ENCODE measurements around the gene NPC2. TPM values are rescaled to one million over a fixed set of nuclear protein-coding genes. Genes with fewer than 3 reads are reported as not detected.

Gene NPC2
- total RNA-seq, 4 donors from 2014 or later, result 88.3 to 393 (median 147) TPM

GRCh38 chr14:74507840-74508239, 14.7 kb upstream of the NPC2 start:
- Histone ChIP-seq H3K4me1 (no peaks in the 10 kb centered on the region), H3K27ac (no peak overlapping the region), H3K4me3 (no peak overlapping the region), H3K27me3 (no peaks in the 10 kb centered on the region), H3K9me3 (no peaks in the 10 kb centered on the region), H3K36me3 (no peaks in the 10 kb centered on the region)
- TF ChIP-seq EP300 (IDR thresholded peaks at IDR 0.05; ENCODE audit: low read depth) (no peak), POLR2AphosphoS5 (IDR thresholded peaks at IDR 0.05) (no peak), CTCF (IDR thresholded peaks at IDR 0.05) (no peak), POLR2A (IDR thresholded peaks at IDR 0.05) (no peak)
- no peak for DNase-seq
- 56% methylated on average over 5 of the region's 5 CpGs; no CpG with 5 or more reads in 1 of the 2 donors for WGBS, 2 donors (ENCODE audit: low coverage in 1 of 2)
- intact Hi-C loops (cut with DNase I; ENCODE audit: low total_unique reads), result no loop called here
- in situ Hi-C loops (cut with MboI; ENCODE audit: low pct_ligation_motif_present in 1 of 4, low pct_unique_long_range_greater_than_20kb in 1 of 4, low sequenced_read_pairs in 3 of 4), result no loop called here

GRCh38 chr14:74507085-74507484, 14.0 kb upstream of the NPC2 start:
- WGBS, 2 donors (ENCODE audit: low coverage in 1 of 2), result 83% methylated on average over 2 to 8 of the region's 8 CpGs
- Histone ChIP-seq H3K9me3 (no peaks in the 10 kb centered on the region), H3K4me3 (no peak overlapping the region), H3K4me1 (no peaks in the 10 kb centered on the region), H3K27me3 (no peaks in the 10 kb centered on the region), H3K36me3 (no peaks in the 10 kb centered on the region), H3K27ac (no peak overlapping the region)
- intact Hi-C loops (cut with DNase I; ENCODE audit: low total_unique reads), result no loop called here
- in situ Hi-C loops (cut with MboI; ENCODE audit: low pct_ligation_motif_present in 1 of 4, low pct_unique_long_range_greater_than_20kb in 1 of 4, low sequenced_read_pairs in 3 of 4), result no loop called here
- DNase-seq, result no peak
- no peak for TF ChIP-seq POLR2AphosphoS5 (IDR thresholded peaks at IDR 0.05)
- TF ChIP-seq POLR2A (IDR thresholded peaks at IDR 0.05), result no peak
- TF ChIP-seq EP300 (IDR thresholded peaks at IDR 0.05; ENCODE audit: low read depth), result no peak
- TF ChIP-seq CTCF (IDR thresholded peaks at IDR 0.05), result no peak

GRCh38 chr14:74506411-74506851, 13.3 kb upstream of the NPC2 start:
- no peak for TF ChIP-seq POLR2AphosphoS5 (IDR thresholded peaks at IDR 0.05)
- TF ChIP-seq POLR2A (IDR thresholded peaks at IDR 0.05), result no peak
- TF ChIP-seq EP300 (IDR thresholded peaks at IDR 0.05; ENCODE audit: low read depth), result no peak
- no peak for TF ChIP-seq CTCF (IDR thresholded peaks at IDR 0.05)
- DNase-seq, result no peak
- Histone ChIP-seq H3K27me3 (no peaks in the 10 kb centered on the region), H3K9me3 (no peaks in the 10 kb centered on the region), H3K4me1 (no peaks in the 10 kb centered on the region), H3K36me3 (no peaks in the 10 kb centered on the region), H3K4me3 (no peak overlapping the region), H3K27ac (no peak overlapping the region)
- WGBS, 2 donors (ENCODE audit: low coverage in 1 of 2), result 80 to 81% methylated on average over 4 to 13 of the region's 13 CpGs
- intact Hi-C loops (cut with DNase I; ENCODE audit: low total_unique reads), result no loop called here
- in situ Hi-C loops (cut with MboI; ENCODE audit: low pct_ligation_motif_present in 1 of 4, low pct_unique_long_range_greater_than_20kb in 1 of 4, low sequenced_read_pairs in 3 of 4), result no loop called here

- Histone ChIP-seq H3K36me3 (no peaks in the 10 kb centered on the region), H3K4me3 (no peak overlapping the region), H3K4me1 (no peaks in the 10 kb centered on the region), H3K27me3 (no peaks in the 10 kb centered on the region), H3K9me3 (no peaks in the 10 kb centered on the region), H3K27ac (no peak overlapping the region)
- TF ChIP-seq EP300 (IDR thresholded peaks at IDR 0.05; ENCODE audit: low read depth) (no peak), CTCF (IDR thresholded peaks at IDR 0.05) (no peak), POLR2AphosphoS5 (IDR thresholded peaks at IDR 0.05) (no peak), POLR2A (IDR thresholded peaks at IDR 0.05) (no peak)
- WGBS, 2 donors (ENCODE audit: low coverage in 1 of 2), result 81% methylated on average over 16 of the region's 17 CpGs; no CpG with 5 or more reads in 1 of the 2 donors
- no peak for DNase-seq
- in situ Hi-C loops (cut with MboI; ENCODE audit: low pct_ligation_motif_present in 1 of 4, low pct_unique_long_range_greater_than_20kb in 1 of 4, low sequenced_read_pairs in 3 of 4), result no loop called here
- intact Hi-C loops (cut with DNase I; ENCODE audit: low total_unique reads), result no loop called here
Measured at GRCh38 chr14:74505831-74506230, 12.7 kb upstream of the NPC2 start.
